ENCODE results near the gene SYT7. TPM values are rescaled to one million over a fixed set of nuclear protein-coding genes. Genes with fewer than 3 reads are reported as not detected.

Gene SYT7
- total RNA-seq, 1 donor from 2014 or later: 3.4 TPM

DNA sequence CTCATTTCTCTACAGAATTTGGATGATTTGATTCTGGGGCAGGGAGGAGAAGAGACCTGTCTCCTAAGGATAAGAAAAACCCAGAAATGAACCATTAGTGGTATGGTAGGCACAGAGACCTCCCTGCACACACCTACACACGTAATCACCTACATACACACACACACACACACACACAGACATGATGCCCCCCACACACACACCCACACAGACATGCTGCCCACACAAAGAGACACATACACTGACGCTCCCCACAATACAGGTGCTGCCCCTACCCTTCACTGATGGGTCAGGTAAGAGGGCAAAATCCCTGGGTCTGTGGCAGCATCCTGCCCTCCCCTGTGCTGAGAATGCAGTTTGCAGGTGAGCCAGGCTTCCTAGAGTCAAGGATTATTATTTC, 1.1 kb upstream of the SYT7 start:
- TF ChIP-seq POLR2A (IDR thresholded peaks at IDR 0.05) (no peak), POLR2AphosphoS5 (IDR thresholded peaks at IDR 0.05; ENCODE audit: insufficient read depth in 1 of 2, low read depth in 1 of 2) (no peak)
- TF ChIP-seq, protein P1, sequence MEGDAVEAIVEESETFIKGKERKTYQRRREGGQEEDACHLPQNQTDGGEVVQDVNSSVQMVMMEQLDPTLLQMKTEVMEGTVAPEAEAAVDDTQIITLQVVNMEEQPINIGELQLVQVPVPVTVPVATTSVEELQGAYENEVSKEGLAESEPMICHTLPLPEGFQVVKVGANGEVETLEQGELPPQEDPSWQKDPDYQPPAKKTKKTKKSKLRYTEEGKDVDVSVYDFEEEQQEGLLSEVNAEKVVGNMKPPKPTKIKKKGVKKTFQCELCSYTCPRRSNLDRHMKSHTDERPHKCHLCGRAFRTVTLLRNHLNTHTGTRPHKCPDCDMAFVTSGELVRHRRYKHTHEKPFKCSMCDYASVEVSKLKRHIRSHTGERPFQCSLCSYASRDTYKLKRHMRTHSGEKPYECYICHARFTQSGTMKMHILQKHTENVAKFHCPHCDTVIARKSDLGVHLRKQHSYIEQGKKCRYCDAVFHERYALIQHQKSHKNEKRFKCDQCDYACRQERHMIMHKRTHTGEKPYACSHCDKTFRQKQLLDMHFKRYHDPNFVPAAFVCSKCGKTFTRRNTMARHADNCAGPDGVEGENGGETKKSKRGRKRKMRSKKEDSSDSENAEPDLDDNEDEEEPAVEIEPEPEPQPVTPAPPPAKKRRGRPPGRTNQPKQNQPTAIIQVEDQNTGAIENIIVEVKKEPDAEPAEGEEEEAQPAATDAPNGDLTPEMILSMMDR (IDR thresholded peaks at IDR 0.05): no peak
- no peaks in the 10 kb centered on the region for H3K9me3 ChIP-seq
- no peak for DNase-seq (ENCODE audit: extremely low spot score in 2 of 2)
- H3K4me1 ChIP-seq: peaks cover 22% of the 10 kb centered on the region
- no peak overlapping the region for H3K4me3 ChIP-seq
- no peak overlapping the region for H3K27ac ChIP-seq
- H3K36me3 ChIP-seq: no peaks in the 10 kb centered on the region
- intact Hi-C loops (cut with DNase I): no loop called here
- H3K27me3 ChIP-seq: peaks cover 4% of the 10 kb centered on the region

GRCh38 chr11:61580271-61580888, 496 bp downstream of the SYT7 start:
- intact Hi-C loops (cut with DNase I): no loop called here
- no peaks in the 10 kb centered on the region for H3K9me3 ChIP-seq
- DNase-seq (ENCODE audit: extremely low spot score in 2 of 2): no peak
- H3K27me3 ChIP-seq: peaks cover 4% of the 10 kb centered on the region
- H3K4me3 ChIP-seq: peak overlapping the region; percentile 43 to 65
- TF ChIP-seq POLR2A (IDR thresholded peaks at IDR 0.05) (no peak), POLR2AphosphoS5 (IDR thresholded peaks at IDR 0.05; ENCODE audit: insufficient read depth in 1 of 2, low read depth in 1 of 2) (no peak)
- TF ChIP-seq, protein P1 (IDR thresholded peaks at IDR 0.05): no peak
- H3K27ac ChIP-seq: no peak overlapping the region
- H3K36me3 ChIP-seq: no peaks in the 10 kb centered on the region
- peaks cover 18% of the 10 kb centered on the region for H3K4me1 ChIP-seq

- peak overlapping the region; percentile 43 to 65 for H3K4me3 ChIP-seq
- no peaks in the 10 kb centered on the region for H3K9me3 ChIP-seq
- H3K27ac ChIP-seq: no peak overlapping the region
- peaks cover 18% of the 10 kb centered on the region for H3K4me1 ChIP-seq
- DNase-seq (ENCODE audit: extremely low spot score in 2 of 2): no peak
- TF ChIP-seq, protein P1 (IDR thresholded peaks at IDR 0.05): no peak
- TF ChIP-seq POLR2A (IDR thresholded peaks at IDR 0.05) (no peak), POLR2AphosphoS5 (IDR thresholded peaks at IDR 0.05; ENCODE audit: insufficient read depth in 1 of 2, low read depth in 1 of 2) (no peak)
- peaks cover 4% of the 10 kb centered on the region for H3K27me3 ChIP-seq
- intact Hi-C loops (cut with DNase I): no loop called here
- no peaks in the 10 kb centered on the region for H3K36me3 ChIP-seq
Observed at GRCh38 chr11:61579676-61580270, 1.1 kb downstream of the SYT7 start.

- H3K36me3 ChIP-seq: no peaks in the 10 kb centered on the region
- TF ChIP-seq POLR2AphosphoS5 (IDR thresholded peaks at IDR 0.05; ENCODE audit: insufficient read depth in 1 of 2, low read depth in 1 of 2): no peak
- TF ChIP-seq, protein P1 (IDR thresholded peaks at IDR 0.05): no peak
- no peak for TF ChIP-seq POLR2A (IDR thresholded peaks at IDR 0.05)
- H3K27me3 ChIP-seq: peaks cover 4% of the 10 kb centered on the region
- intact Hi-C loops (cut with DNase I): no loop called here
- no peak overlapping the region for H3K27ac ChIP-seq
- peaks cover 18% of the 10 kb centered on the region for H3K4me1 ChIP-seq
- H3K4me3 ChIP-seq: no peak overlapping the region
- no peak for DNase-seq (ENCODE audit: extremely low spot score in 2 of 2)
- H3K9me3 ChIP-seq: no peaks in the 10 kb centered on the region
Observed at GRCh38 chr11:61578819-61579675, 1.8 kb downstream of the SYT7 start.
